Endothelial cell of umbilical vein (primary cell): ENCODE data around the gene HMBS. TPM values are rescaled to one million over a fixed set of nuclear protein-coding genes. Genes with fewer than 3 reads are reported as not detected.

Source experiments
- BruUV-seq: library from RNA; stranded (reverse); fragments of 400-500 nt; replicated peaks from 2 replicates; lab custom pipeline; 2021; lab: Mats Ljungman, UMichigan
- CTCF ChIA-PET: fragments of 300-600, 350-600 bp; sonication (Branson Sonifier 250); formaldehyde crosslinking; loops from one replicate; lab custom pipeline; 2021; ENCODE audit warnings: antibody characterized with exemption, inconsistent platforms; lab: Charles Lee
- POLR2A ChIA-PET: fragments of 300-600, 350-600 bp; sonication (Branson Sonifier 250); formaldehyde crosslinking; loops from one replicate; lab custom pipeline; 2021; ENCODE audit warnings: antibody characterized with exemption, inconsistent platforms; lab: Charles Lee
- DNase-seq: peaks from one replicate; pipeline ENCODE4 v3.0.0-alpha.2; 2011; ENCODE audit warnings: low read depth, low spot score
- FAIRE-seq: peaks from 2 replicates; lab custom pipeline; 2011; peaks lifted over from hg19 to GRCh38; lab: Jason Lieb, UNC
- H2AFZ ChIP-seq: 2 replicates; pipeline ENCODE4 v1.6.0; 2012; ENCODE audit warnings: low read depth, low read length, control low read depth, inconsistent platforms
- H3K27ac ChIP-seq: 2 replicates; pipeline ENCODE4 v1.5.1; 2011; ENCODE audit warnings: low read depth, mild to moderate bottlenecking, control low read depth, low read length, moderate library complexity; ENCODE audit not compliant: insufficient read depth
- H3K27me3 ChIP-seq, 2 experiments: 2 replicates each; pipeline versions ENCODE4 v1.6.0 to v1.6.1; 2011; ENCODE audit warnings: low read length in 2 of 2, mixed read lengths in 1 of 2; ENCODE audit not compliant: control insufficient read depth in 2 of 2, insufficient read depth in 2 of 2
- H3K36me3 ChIP-seq, 2 experiments: 2 replicates in 1 of 2; 3 replicates in 1 of 2; pipeline ENCODE4 v1.5.1; 2011; ENCODE audit warnings: low read length in 2 of 2, mild to moderate bottlenecking in 1 of 2, moderate library complexity in 1 of 2; ENCODE audit not compliant: control insufficient read depth in 2 of 2, insufficient read depth in 2 of 2; ENCODE audit errors: extremely low read depth in 1 of 2
- H3K4me1 ChIP-seq: 3 replicates; pipeline ENCODE4 v1.5.1; 2011; ENCODE audit warnings: mild to moderate bottlenecking, low read length; ENCODE audit not compliant: control insufficient read depth, insufficient read depth; ENCODE audit errors: extremely low read depth
- H3K4me2 ChIP-seq: 2 replicates; pipeline ENCODE4 v1.6.1; 2011; ENCODE audit warnings: low read length, control low read depth, mixed read lengths; ENCODE audit not compliant: insufficient read depth
- H3K4me3 ChIP-seq, 3 experiments: fragments of 200-600 bp in 1 of 3; sonication (generic), shearing (Covaris generic) in 1 of 3; replicated peaks in 1 of 3; 2 replicates each; pipeline ENCODE4 v1.5.1; 2011 to 2016; ENCODE audit warnings: control low read depth in 3 of 3, low read length in 3 of 3, mild to moderate bottlenecking in 2 of 3, inconsistent platforms in 1 of 3, low read depth in 1 of 3, moderate library complexity in 1 of 3; ENCODE audit not compliant: insufficient read depth in 1 of 3
- H3K79me2 ChIP-seq: 2 replicates; pipeline ENCODE4 v1.6.0; 2012; ENCODE audit warnings: low read length, inconsistent platforms; ENCODE audit not compliant: control insufficient read depth, insufficient read depth
- H3K9ac ChIP-seq: replicated peaks from 2 replicates; pipeline ENCODE3; 2011; ENCODE audit warnings: low read length, control low read depth; ENCODE audit not compliant: insufficient read depth; ENCODE audit errors: extremely low read depth
- H3K9me1 ChIP-seq: replicated peaks from 3 replicates; pipeline ENCODE4 v1.6.0; 2011; ENCODE audit warnings: mild to moderate bottlenecking, low read length; ENCODE audit not compliant: control insufficient read depth, insufficient read depth; ENCODE audit errors: extremely low read depth
- H3K9me3 ChIP-seq: replicated peaks from 2 replicates; pipeline ENCODE4 v1.5.1; 2012; ENCODE audit warnings: low read length, inconsistent platforms; ENCODE audit not compliant: control insufficient read depth, insufficient read depth
- H4K20me1 ChIP-seq: replicated peaks from 2 replicates; pipeline ENCODE3; 2011; ENCODE audit warnings: mild to moderate bottlenecking, low read length; ENCODE audit not compliant: control insufficient read depth, insufficient read depth; ENCODE audit errors: extremely low read depth
- CTCF ChIP-seq, 2 donors: IDR thresholded peaks; 1 replicate in 1 of 2; 2 replicates in 1 of 2; pipeline ENCODE4 v1.5.1; 2011; ENCODE audit warnings: low read length in 2 of 2, mild to moderate bottlenecking in 2 of 2, moderate library complexity in 2 of 2, control low read depth in 1 of 2, inconsistent platforms in 1 of 2, low read depth in 1 of 2; ENCODE audit not compliant: insufficient read depth in 1 of 2; ENCODE audit errors: extremely low read depth in 1 of 2
- EZH2 ChIP-seq: IDR thresholded peaks from 2 replicates; pipeline ENCODE4 v1.6.1; 2012; ENCODE audit warnings: borderline replicate concordance, low read depth, mild to moderate bottlenecking, moderate library complexity, low read length, inconsistent platforms; ENCODE audit not compliant: severe bottlenecking
- FOS ChIP-seq: IDR thresholded peaks from 2 replicates; pipeline ENCODE4 v1.6.1; 2011; ENCODE audit warnings: mild to moderate bottlenecking, low read length, moderate library complexity, borderline replicate concordance; ENCODE audit not compliant: insufficient read depth
- GATA2 ChIP-seq: IDR thresholded peaks from 2 replicates; pipeline ENCODE4 v1.7.0; 2011; ENCODE audit warnings: low read depth, mild to moderate bottlenecking, moderate library complexity, mixed read lengths, low read length; ENCODE audit not compliant: insufficient read length, insufficient read depth
- JUN ChIP-seq: IDR thresholded peaks from 2 replicates; pipeline ENCODE4 v1.6.1; 2011; ENCODE audit warnings: borderline replicate concordance, low read depth; ENCODE audit not compliant: insufficient read length, insufficient read depth
- MAX ChIP-seq: IDR thresholded peaks from 2 replicates; pipeline ENCODE4 v1.6.1; 2011; ENCODE audit not compliant: insufficient read depth, insufficient read length
- MYC ChIP-seq: IDR thresholded peaks from one replicate; pipeline ENCODE4 v1.6.1; 2011; ENCODE audit warnings: mild to moderate bottlenecking, low read depth, low read length
- POLR2A ChIP-seq: IDR thresholded peaks from 2 replicates; pipeline ENCODE4 v1.6.1; 2012; ENCODE audit warnings: low read depth, mild to moderate bottlenecking, control low read depth, low read length
- POLR2AphosphoS5 ChIP-seq: IDR thresholded peaks from 2 replicates; pipeline ENCODE4 v1.6.1; 2012; ENCODE audit warnings: low read depth, mild to moderate bottlenecking, control low read depth, low read length, moderate library complexity; ENCODE audit not compliant: insufficient read depth
- dilution Hi-C: fragments of 300-500 bp; cut with MboI; formaldehyde crosslinking; loops from one replicate; pipeline ENCODE4 v1.15.0; 2019; ENCODE audit warnings: low sequenced_read_pairs; ENCODE audit not compliant: extremely low pct_ligation_motif_present
- intact Hi-C: fragments of 100-400 bp; cut with micrococcal nuclease; formaldehyde crosslinking; loops from one replicate; pipeline ENCODE4 v1.10.0; 2022
- polyA plus RNA-seq, 4 experiments: library from polyadenylated mRNA; depleted of rRNA in 3 of 4; stranded (reverse) in 3 of 4; unstranded in 1 of 4; fragments of >200 nt; gene quantifications; 2 replicates each; pipeline versions ENCODE4 v1.2.1 to v1.2.3, GENCODE V29; 2011 to 2012; ENCODE audit warnings: missing spikeins in 1 of 4
- total RNA-seq: library from RNA; stranded (reverse); gene quantifications from 2 replicates; pipeline ENCODE4 v1.2.3, GENCODE V29; 2021

HMBS gene
- total and polyA plus RNA-seq, 2 donors (not counting 3 experiments of a cell fraction or from before 2014, with no cell fraction given): 13.5 to 24.8 TPM

GRCh38 chr11:119088406-119088805 is 3.7 kb downstream of the HMBS start:
- intact Hi-C loops (loop anchor here (5.0 kb wide), 1 partner anchor 176 kb away; no protein-coding TSS in a partner anchor), dilution Hi-C loops (no loop called here)
- no peak for FAIRE-seq
- BruUV-seq: no TSS peak
- Histone ChIP-seq H3K27ac (no peak overlapping the region), H3K36me3 (peaks cover 2 to 3% of the 10 kb centered on the region in 2 experiments), H3K9me3 (no peaks in the 10 kb centered on the region), H4K20me1 (peaks cover 2% of the 10 kb centered on the region), H3K4me2 (no peak overlapping the region), H3K27me3 (no peaks in the 10 kb centered on the region), H3K4me3 (no peak overlapping the region), H3K9ac (no peak overlapping the region), H3K79me2 (peaks cover 20% of the 10 kb centered on the region), H2AFZ (no peak overlapping the region), H3K4me1 (peaks cover 25% of the 10 kb centered on the region), H3K9me1 (no peaks in the 10 kb centered on the region)
- ChIA-PET CTCF (no interaction called here), POLR2A (no interaction called here)
- TF ChIP-seq POLR2AphosphoS5 (no peak), FOS (no peak), GATA2 (no peak), MAX (no peak), JUN (no peak), POLR2A (no peak), EZH2 (no peak), CTCF (IDR thresholded peaks at IDR 0.05; ENCODE audit: extremely low read depth in 1 of 2, insufficient read depth in 1 of 2, low read depth in 1 of 2, low read length in 2 of 2) (no peak), MYC (no peak)
- DNase-seq: no peak
